ENCODE results near the gene GGT6. TPM values are rescaled to one million over a fixed set of nuclear protein-coding genes. Genes with fewer than 3 reads are reported as not detected.

The GGT6 gene
- total RNA-seq, 1 donor from 2014 or later, result not detected

GRCh38 chr17:4543557-4544026 lies 16.8 kb downstream of the GGT6 start:
- Mint-ChIP-seq H3K27me3 (ENCODE audit: low read depth) (no peaks in the 10 kb centered on the region), H3K27ac (no peak overlapping the region), H3K4me3 (ENCODE audit: low read depth) (no peak overlapping the region), H3K4me1 (ENCODE audit: low read depth) (no peaks in the 10 kb centered on the region), H3K36me3 (ENCODE audit: low read depth) (peaks cover 52% of the 10 kb centered on the region), H3K9me3 (no peaks in the 10 kb centered on the region)
- intact Hi-C loops (cut with micrococcal nuclease), result no loop called here
- DNase-seq (ENCODE audit: low spot score), result no peak

- Mint-ChIP-seq H3K27me3 (ENCODE audit: low read depth) (no peaks in the 10 kb centered on the region), H3K4me3 (ENCODE audit: low read depth) (no peak overlapping the region), H3K36me3 (ENCODE audit: low read depth) (peaks cover 49% of the 10 kb centered on the region), H3K27ac (no peak overlapping the region), H3K9me3 (no peaks in the 10 kb centered on the region), H3K4me1 (ENCODE audit: low read depth) (no peaks in the 10 kb centered on the region)
- intact Hi-C loops (cut with micrococcal nuclease), result no loop called here
- DNase-seq (ENCODE audit: low spot score), result no peak
Measured at GRCh38 chr17:4542726-4543191, 17.6 kb downstream of the GGT6 start.

- Mint-ChIP-seq H3K4me1 (ENCODE audit: low read depth) (no peaks in the 10 kb centered on the region), H3K36me3 (ENCODE audit: low read depth) (peaks cover 46% of the 10 kb centered on the region), H3K27me3 (ENCODE audit: low read depth) (no peaks in the 10 kb centered on the region), H3K27ac (no peak overlapping the region), H3K9me3 (no peaks in the 10 kb centered on the region), H3K4me3 (ENCODE audit: low read depth) (no peak overlapping the region)
- intact Hi-C loops (cut with micrococcal nuclease), result no loop called here
- DNase-seq (ENCODE audit: low spot score), result no peak
Measured at GRCh38 chr17:4542003-4542725, 18.2 kb downstream of the GGT6 start.

GRCh38 chr17:4541328-4542002 lies 18.9 kb downstream of the GGT6 start:
- Mint-ChIP-seq H3K9me3 (no peaks in the 10 kb centered on the region), H3K4me3 (ENCODE audit: low read depth) (no peak overlapping the region), H3K27ac (no peak overlapping the region), H3K36me3 (ENCODE audit: low read depth) (peaks cover 40% of the 10 kb centered on the region), H3K4me1 (ENCODE audit: low read depth) (no peaks in the 10 kb centered on the region), H3K27me3 (ENCODE audit: low read depth) (no peaks in the 10 kb centered on the region)
- DNase-seq (ENCODE audit: low spot score), result no peak
- intact Hi-C loops (cut with micrococcal nuclease), result no loop called here

GRCh38 chr17:4540687-4541327 lies 19.6 kb downstream of the GGT6 start:
- DNase-seq (ENCODE audit: low spot score), result no peak
- peaks cover 33% of the 10 kb centered on the region for H3K36me3 Mint-ChIP-seq (ENCODE audit: low read depth)
- no peaks in the 10 kb centered on the region for H3K4me1 Mint-ChIP-seq (ENCODE audit: low read depth)
- H3K4me3 Mint-ChIP-seq (ENCODE audit: low read depth), result no peak overlapping the region
- intact Hi-C loops (cut with micrococcal nuclease), result no loop called here
- no peaks in the 10 kb centered on the region for H3K9me3 Mint-ChIP-seq
- no peaks in the 10 kb centered on the region for H3K27me3 Mint-ChIP-seq (ENCODE audit: low read depth)
- H3K27ac Mint-ChIP-seq, result no peak overlapping the region

GRCh38 chr17:4540224-4540651 lies 20.1 kb downstream of the GGT6 start:
- DNase-seq (ENCODE audit: low spot score), result no peak
- H3K27ac Mint-ChIP-seq, result no peak overlapping the region
- intact Hi-C loops (cut with micrococcal nuclease), result no loop called here
- no peak overlapping the region for H3K4me3 Mint-ChIP-seq (ENCODE audit: low read depth)
- H3K4me1 Mint-ChIP-seq (ENCODE audit: low read depth), result no peaks in the 10 kb centered on the region
- peaks cover 29% of the 10 kb centered on the region for H3K36me3 Mint-ChIP-seq (ENCODE audit: low read depth)
- H3K27me3 Mint-ChIP-seq (ENCODE audit: low read depth), result no peaks in the 10 kb centered on the region
- H3K9me3 Mint-ChIP-seq, result no peaks in the 10 kb centered on the region

- Mint-ChIP-seq H3K9me3 (no peaks in the 10 kb centered on the region), H3K27me3 (ENCODE audit: low read depth) (no peaks in the 10 kb centered on the region), H3K4me1 (ENCODE audit: low read depth) (no peaks in the 10 kb centered on the region), H3K4me3 (ENCODE audit: low read depth) (no peak overlapping the region), H3K36me3 (ENCODE audit: low read depth) (peaks cover 26% of the 10 kb centered on the region), H3K27ac (no peak overlapping the region)
- intact Hi-C loops (cut with micrococcal nuclease), result no loop called here
- DNase-seq (ENCODE audit: low spot score), result no peak
Measured at GRCh38 chr17:4539576-4540223, 20.7 kb downstream of the GGT6 start.

- intact Hi-C loops (cut with micrococcal nuclease), result no loop called here
- DNase-seq (ENCODE audit: low spot score), result no peak
- Mint-ChIP-seq H3K27me3 (ENCODE audit: low read depth) (no peaks in the 10 kb centered on the region), H3K9me3 (no peaks in the 10 kb centered on the region), H3K36me3 (ENCODE audit: low read depth) (peaks cover 25% of the 10 kb centered on the region), H3K4me1 (ENCODE audit: low read depth) (no peaks in the 10 kb centered on the region), H3K4me3 (ENCODE audit: low read depth) (no peak overlapping the region), H3K27ac (no peak overlapping the region)
Measured at GRCh38 chr17:4539025-4539424, 21.4 kb downstream of the GGT6 start.

GRCh38 chr17:4538236-4539002 lies 22.0 kb downstream of the GGT6 start:
- no peak overlapping the region for H3K27ac Mint-ChIP-seq
- H3K27me3 Mint-ChIP-seq (ENCODE audit: low read depth), result no peaks in the 10 kb centered on the region
- H3K4me1 Mint-ChIP-seq (ENCODE audit: low read depth), result peaks cover 3% of the 10 kb centered on the region
- H3K36me3 Mint-ChIP-seq (ENCODE audit: low read depth), result peaks cover 21% of the 10 kb centered on the region
- no peaks in the 10 kb centered on the region for H3K9me3 Mint-ChIP-seq
- H3K4me3 Mint-ChIP-seq (ENCODE audit: low read depth), result no peak overlapping the region
- DNase-seq (ENCODE audit: low spot score), result no peak
- intact Hi-C loops (cut with micrococcal nuclease), result no loop called here

GRCh38 chr17:4537451-4538235 lies 22.7 kb downstream of the GGT6 start:
- Mint-ChIP-seq H3K9me3 (no peaks in the 10 kb centered on the region), H3K4me1 (ENCODE audit: low read depth) (peaks cover 6% of the 10 kb centered on the region), H3K4me3 (ENCODE audit: low read depth) (no peak overlapping the region), H3K36me3 (ENCODE audit: low read depth) (peaks cover 21% of the 10 kb centered on the region), H3K27me3 (ENCODE audit: low read depth) (no peaks in the 10 kb centered on the region), H3K27ac (no peak overlapping the region)
- DNase-seq (ENCODE audit: low spot score), result no peak
- intact Hi-C loops (cut with micrococcal nuclease), result no loop called here

- no peak overlapping the region for H3K4me3 Mint-ChIP-seq (ENCODE audit: low read depth)
- DNase-seq (ENCODE audit: low spot score), result no peak
- H3K9me3 Mint-ChIP-seq, result no peaks in the 10 kb centered on the region
- no peak overlapping the region for H3K27ac Mint-ChIP-seq
- H3K27me3 Mint-ChIP-seq (ENCODE audit: low read depth), result peaks cover 2% of the 10 kb centered on the region
- peaks cover 6% of the 10 kb centered on the region for H3K4me1 Mint-ChIP-seq (ENCODE audit: low read depth)
- intact Hi-C loops (cut with micrococcal nuclease), result no loop called here
- peaks cover 14% of the 10 kb centered on the region for H3K36me3 Mint-ChIP-seq (ENCODE audit: low read depth)
Measured at GRCh38 chr17:4536742-4537411, 23.5 kb downstream of the GGT6 start.

Measured in activated T-helper 2 cell treated with anti-CD3 and anti-CD28 coated beads, Interferon-gamma antibody, Interleukin-2, Interleukin-4, amounts not matched to agents 10 μg/mL and 5 μg/mL and 100 μg/mL, durations not matched to agents 14 hours and 24 hours and 36 hours (primary cell).